ENCODE data around the gene NRCAM.

The NRCAM gene

DNA sequence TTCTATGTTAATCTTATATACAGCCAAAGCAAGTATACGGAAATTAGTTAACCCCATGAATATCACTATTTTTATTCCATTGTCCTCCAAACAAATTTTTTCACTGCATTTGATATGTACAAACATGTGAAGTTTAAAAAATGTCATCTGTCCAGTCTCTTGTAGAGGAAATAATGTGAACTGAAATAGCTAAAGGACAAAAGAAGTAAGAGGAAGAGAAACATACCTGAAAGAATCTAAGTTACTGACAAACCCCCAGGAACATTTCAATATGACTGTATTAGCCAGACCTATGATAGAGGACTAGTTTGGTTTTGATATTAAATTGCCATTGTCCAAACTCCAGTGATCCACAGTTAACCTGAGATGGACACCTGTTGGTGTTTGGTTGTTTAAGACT lies 80.6 kb downstream of the NRCAM start:
- ATAC-seq, result no peak
- no peak for TF ChIP-seq SNAI2 (CRISPR knock-in tag; IDR thresholded peaks at IDR 0.05)
- TF ChIP-seq ISL1 (CRISPR knock-in tag; IDR thresholded peaks at IDR 0.05), result no peak
- TF ChIP-seq, protein P1, sequence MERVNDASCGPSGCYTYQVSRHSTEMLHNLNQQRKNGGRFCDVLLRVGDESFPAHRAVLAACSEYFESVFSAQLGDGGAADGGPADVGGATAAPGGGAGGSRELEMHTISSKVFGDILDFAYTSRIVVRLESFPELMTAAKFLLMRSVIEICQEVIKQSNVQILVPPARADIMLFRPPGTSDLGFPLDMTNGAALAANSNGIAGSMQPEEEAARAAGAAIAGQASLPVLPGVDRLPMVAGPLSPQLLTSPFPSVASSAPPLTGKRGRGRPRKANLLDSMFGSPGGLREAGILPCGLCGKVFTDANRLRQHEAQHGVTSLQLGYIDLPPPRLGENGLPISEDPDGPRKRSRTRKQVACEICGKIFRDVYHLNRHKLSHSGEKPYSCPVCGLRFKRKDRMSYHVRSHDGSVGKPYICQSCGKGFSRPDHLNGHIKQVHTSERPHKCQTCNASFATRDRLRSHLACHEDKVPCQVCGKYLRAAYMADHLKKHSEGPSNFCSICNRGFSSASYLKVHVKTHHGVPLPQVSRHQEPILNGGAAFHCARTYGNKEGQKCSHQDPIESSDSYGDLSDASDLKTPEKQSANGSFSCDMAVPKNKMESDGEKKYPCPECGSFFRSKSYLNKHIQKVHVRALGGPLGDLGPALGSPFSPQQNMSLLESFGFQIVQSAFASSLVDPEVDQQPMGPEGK (CRISPR knock-in tag; IDR thresholded peaks at IDR 0.05; ENCODE audit: borderline replicate concordance), result no peak
- no peak for TF ChIP-seq BACH2 (CRISPR knock-in tag; IDR thresholded peaks at IDR 0.05; ENCODE audit: borderline replicate concordance)
- no peak for TF ChIP-seq OSR1 (CRISPR knock-in tag; IDR thresholded peaks at IDR 0.05)
- TF ChIP-seq GLIS3 (CRISPR knock-in tag; IDR thresholded peaks at IDR 0.05), result no peak
- no peak for TF ChIP-seq ARNTL (CRISPR knock-in tag; IDR thresholded peaks at IDR 0.05; ENCODE audit: borderline replicate concordance, low read depth)

DNA sequence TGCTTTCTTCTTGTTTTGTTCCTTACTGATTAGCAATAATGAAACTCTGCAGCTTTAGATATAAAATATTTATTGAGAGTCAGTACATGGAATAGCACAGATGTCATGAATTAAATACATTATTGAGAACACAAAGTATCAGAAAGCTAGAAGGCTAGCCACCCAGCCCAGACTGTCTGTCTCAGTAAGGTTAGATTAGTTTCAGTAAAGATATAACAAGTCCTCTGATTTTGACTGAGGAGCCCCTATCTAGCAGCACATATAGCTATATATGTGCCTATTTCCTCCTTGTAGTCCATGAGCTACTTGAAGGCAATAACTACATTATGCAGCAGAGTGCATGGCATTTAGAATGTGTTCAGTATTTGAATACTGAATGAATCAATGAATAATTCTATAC lies 81.3 kb downstream of the NRCAM start:
- ATAC-seq, result no peak
- TF ChIP-seq ZC3H10 (CRISPR knock-in tag; IDR thresholded peaks at IDR 0.05) (no peak), TOX (CRISPR knock-in tag; IDR thresholded peaks at IDR 0.05; ENCODE audit: borderline replicate concordance) (no peak)
- TF ChIP-seq, protein P2, sequence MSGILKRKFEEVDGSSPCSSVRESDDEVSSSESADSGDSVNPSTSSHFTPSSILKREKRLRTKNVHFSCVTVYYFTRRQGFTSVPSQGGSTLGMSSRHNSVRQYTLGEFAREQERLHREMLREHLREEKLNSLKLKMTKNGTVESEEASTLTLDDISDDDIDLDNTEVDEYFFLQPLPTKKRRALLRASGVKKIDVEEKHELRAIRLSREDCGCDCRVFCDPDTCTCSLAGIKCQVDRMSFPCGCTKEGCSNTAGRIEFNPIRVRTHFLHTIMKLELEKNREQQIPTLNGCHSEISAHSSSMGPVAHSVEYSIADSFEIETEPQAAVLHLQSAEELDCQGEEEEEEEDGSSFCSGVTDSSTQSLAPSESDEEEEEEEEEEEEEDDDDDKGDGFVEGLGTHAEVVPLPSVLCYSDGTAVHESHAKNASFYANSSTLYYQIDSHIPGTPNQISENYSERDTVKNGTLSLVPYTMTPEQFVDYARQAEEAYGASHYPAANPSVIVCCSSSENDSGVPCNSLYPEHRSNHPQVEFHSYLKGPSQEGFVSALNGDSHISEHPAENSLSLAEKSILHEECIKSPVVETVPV (CRISPR knock-in tag; IDR thresholded peaks at IDR 0.05), result no peak
- TF ChIP-seq, protein P3, sequence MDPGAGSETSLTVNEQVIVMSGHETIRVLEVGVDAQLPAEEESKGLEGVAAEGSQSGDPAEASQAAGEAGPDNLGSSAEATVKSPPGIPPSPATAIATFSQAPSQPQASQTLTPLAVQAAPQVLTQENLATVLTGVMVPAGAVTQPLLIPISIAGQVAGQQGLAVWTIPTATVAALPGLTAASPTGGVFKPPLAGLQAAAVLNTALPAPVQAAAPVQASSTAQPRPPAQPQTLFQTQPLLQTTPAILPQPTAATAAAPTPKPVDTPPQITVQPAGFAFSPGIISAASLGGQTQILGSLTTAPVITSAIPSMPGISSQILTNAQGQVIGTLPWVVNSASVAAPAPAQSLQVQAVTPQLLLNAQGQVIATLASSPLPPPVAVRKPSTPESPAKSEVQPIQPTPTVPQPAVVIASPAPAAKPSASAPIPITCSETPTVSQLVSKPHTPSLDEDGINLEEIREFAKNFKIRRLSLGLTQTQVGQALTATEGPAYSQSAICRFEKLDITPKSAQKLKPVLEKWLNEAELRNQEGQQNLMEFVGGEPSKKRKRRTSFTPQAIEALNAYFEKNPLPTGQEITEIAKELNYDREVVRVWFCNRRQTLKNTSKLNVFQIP (CRISPR knock-in tag; IDR thresholded peaks at IDR 0.05; ENCODE audit: borderline replicate concordance, low read depth), result no peak

DNA sequence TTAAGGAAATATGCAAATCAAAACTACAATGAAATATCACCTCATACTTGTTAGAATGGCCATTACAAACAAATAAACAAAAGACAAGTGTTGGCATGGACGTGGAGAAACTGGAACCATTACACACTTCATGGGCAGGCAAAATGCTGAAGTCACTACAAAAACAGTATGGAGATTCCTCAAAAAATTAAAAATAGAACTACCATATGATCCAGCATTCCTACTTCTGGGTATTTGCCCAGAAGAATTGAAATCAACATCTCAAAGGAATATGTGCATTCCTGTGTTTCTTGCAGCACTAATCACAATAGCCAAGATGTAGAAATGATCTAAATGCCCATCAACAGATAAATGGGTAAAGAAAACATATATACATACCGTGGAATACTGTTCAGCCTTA lies 83.6 kb downstream of the NRCAM start:
- ATAC-seq, result no peak
- TF ChIP-seq, protein P4, sequence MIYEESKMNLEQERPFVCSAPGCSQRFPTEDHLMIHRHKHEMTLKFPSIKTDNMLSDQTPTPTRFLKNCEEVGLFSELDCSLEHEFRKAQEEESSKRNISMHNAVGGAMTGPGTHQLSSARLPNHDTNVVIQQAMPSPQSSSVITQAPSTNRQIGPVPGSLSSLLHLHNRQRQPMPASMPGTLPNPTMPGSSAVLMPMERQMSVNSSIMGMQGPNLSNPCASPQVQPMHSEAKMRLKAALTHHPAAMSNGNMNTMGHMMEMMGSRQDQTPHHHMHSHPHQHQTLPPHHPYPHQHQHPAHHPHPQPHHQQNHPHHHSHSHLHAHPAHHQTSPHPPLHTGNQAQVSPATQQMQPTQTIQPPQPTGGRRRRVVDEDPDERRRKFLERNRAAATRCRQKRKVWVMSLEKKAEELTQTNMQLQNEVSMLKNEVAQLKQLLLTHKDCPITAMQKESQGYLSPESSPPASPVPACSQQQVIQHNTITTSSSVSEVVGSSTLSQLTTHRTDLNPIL (CRISPR knock-in tag; IDR thresholded peaks at IDR 0.05; ENCODE audit: low read depth), result no peak
- TF ChIP-seq, protein P5, sequence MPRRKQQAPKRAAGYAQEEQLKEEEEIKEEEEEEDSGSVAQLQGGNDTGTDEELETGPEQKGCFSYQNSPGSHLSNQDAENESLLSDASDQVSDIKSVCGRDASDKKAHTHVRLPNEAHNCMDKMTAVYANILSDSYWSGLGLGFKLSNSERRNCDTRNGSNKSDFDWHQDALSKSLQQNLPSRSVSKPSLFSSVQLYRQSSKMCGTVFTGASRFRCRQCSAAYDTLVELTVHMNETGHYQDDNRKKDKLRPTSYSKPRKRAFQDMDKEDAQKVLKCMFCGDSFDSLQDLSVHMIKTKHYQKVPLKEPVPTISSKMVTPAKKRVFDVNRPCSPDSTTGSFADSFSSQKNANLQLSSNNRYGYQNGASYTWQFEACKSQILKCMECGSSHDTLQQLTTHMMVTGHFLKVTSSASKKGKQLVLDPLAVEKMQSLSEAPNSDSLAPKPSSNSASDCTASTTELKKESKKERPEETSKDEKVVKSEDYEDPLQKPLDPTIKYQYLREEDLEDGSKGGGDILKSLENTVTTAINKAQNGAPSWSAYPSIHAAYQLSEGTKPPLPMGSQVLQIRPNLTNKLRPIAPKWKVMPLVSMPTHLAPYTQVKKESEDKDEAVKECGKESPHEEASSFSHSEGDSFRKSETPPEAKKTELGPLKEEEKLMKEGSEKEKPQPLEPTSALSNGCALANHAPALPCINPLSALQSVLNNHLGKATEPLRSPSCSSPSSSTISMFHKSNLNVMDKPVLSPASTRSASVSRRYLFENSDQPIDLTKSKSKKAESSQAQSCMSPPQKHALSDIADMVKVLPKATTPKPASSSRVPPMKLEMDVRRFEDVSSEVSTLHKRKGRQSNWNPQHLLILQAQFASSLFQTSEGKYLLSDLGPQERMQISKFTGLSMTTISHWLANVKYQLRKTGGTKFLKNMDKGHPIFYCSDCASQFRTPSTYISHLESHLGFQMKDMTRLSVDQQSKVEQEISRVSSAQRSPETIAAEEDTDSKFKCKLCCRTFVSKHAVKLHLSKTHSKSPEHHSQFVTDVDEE (CRISPR knock-in tag; IDR thresholded peaks at IDR 0.05), result no peak
- TF ChIP-seq, protein P1 (CRISPR knock-in tag; IDR thresholded peaks at IDR 0.05; ENCODE audit: borderline replicate concordance), result no peak
- TF ChIP-seq ZNF70 (CRISPR knock-in tag; IDR thresholded peaks at IDR 0.05), result no peak
- TF ChIP-seq CSDC2 (CRISPR knock-in tag; IDR thresholded peaks at IDR 0.05), result no peak
- TF ChIP-seq ZC3H10 (CRISPR knock-in tag; IDR thresholded peaks at IDR 0.05), result no peak

DNA sequence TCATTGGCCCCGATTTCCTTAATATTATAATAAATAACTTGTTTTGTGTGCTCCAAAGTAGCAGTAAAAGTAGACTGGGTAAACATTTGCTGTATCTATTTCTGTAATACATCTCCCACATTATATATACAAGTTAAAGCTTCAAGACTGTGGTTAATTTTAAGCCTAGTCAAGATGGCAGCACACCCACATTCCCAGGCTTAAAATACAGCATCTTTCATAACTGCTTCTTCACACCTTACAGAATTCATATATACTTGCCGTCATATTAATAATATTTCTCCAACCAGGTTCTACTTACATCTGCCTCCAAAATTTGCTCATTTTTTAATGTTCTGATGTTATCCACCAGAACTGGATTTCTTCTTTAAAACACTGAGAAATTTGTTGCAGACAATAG lies 85.6 kb downstream of the NRCAM start:
- no peak for TF ChIP-seq ZC3H10 (CRISPR knock-in tag; IDR thresholded peaks at IDR 0.05)
- no peak for TF ChIP-seq ZNF8 (CRISPR knock-in tag; IDR thresholded peaks at IDR 0.05)
- no peak for TF ChIP-seq ISL1 (CRISPR knock-in tag; IDR thresholded peaks at IDR 0.05)
- TF ChIP-seq ZNF70 (CRISPR knock-in tag; IDR thresholded peaks at IDR 0.05), result no peak
- TF ChIP-seq, protein P5 (CRISPR knock-in tag; IDR thresholded peaks at IDR 0.05), result no peak
- TF ChIP-seq OSR1 (CRISPR knock-in tag; IDR thresholded peaks at IDR 0.05), result no peak
- TF ChIP-seq RARB (CRISPR knock-in tag; IDR thresholded peaks at IDR 0.05), result no peak
- ATAC-seq, result no peak
